ENCODE measurements around the gene ZNF263.
"Not testable (repeated sequence)": the region's sequence is repeated elsewhere in the genome, so short reads cannot be mapped to it uniquely, and the experiment has no call there.

The ZNF263 gene

GRCh38 chr16:3268294-3268693 lies 15.0 kb upstream of the ZNF263 start:
- no peak for DNase-seq (ENCODE audit: low read depth)

DNA sequence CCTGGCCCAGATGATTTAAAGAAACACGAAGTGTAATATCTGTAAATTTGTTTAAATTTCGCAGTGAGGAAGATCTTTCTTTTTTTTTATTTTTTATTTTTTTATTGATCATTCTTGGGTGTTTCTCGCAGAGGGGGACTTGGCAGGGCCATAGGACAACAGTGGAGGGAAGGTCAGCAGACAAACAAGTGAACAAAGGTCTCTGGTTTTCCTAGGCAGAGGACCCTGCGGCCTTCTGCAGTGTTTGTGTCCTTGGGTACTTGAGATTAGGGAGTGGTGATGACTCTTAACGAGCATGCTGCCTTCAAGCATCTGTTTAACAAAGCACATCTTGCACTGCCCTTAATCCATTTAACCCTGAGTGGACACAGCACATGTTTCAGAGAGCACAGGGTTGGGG lies 12.6 kb upstream of the ZNF263 start:
- DNase-seq (ENCODE audit: low read depth), result not testable (repeated sequence)

GRCh38 chr16:3271281-3271680 lies 12.0 kb upstream of the ZNF263 start:
- not testable (repeated sequence) for DNase-seq (ENCODE audit: low read depth)

GRCh38 chr16:3274490-3274889 lies 8.8 kb upstream of the ZNF263 start:
- no peak for DNase-seq (ENCODE audit: low read depth)

GRCh38 chr16:3274947-3275346 lies 8.3 kb upstream of the ZNF263 start:
- no peak for DNase-seq (ENCODE audit: low read depth)

- DNase-seq (ENCODE audit: low read depth), result no peak
Measured at GRCh38 chr16:3276679-3277078, 6.6 kb upstream of the ZNF263 start.

- DNase-seq (ENCODE audit: low read depth), result no peak
Measured at GRCh38 chr16:3281222-3281820, 2.0 kb upstream of the ZNF263 start.

- DNase-seq (ENCODE audit: low read depth), result no peak
Measured at GRCh38 chr16:3282103-3282729, 1.1 kb upstream of the ZNF263 start.

DNA sequence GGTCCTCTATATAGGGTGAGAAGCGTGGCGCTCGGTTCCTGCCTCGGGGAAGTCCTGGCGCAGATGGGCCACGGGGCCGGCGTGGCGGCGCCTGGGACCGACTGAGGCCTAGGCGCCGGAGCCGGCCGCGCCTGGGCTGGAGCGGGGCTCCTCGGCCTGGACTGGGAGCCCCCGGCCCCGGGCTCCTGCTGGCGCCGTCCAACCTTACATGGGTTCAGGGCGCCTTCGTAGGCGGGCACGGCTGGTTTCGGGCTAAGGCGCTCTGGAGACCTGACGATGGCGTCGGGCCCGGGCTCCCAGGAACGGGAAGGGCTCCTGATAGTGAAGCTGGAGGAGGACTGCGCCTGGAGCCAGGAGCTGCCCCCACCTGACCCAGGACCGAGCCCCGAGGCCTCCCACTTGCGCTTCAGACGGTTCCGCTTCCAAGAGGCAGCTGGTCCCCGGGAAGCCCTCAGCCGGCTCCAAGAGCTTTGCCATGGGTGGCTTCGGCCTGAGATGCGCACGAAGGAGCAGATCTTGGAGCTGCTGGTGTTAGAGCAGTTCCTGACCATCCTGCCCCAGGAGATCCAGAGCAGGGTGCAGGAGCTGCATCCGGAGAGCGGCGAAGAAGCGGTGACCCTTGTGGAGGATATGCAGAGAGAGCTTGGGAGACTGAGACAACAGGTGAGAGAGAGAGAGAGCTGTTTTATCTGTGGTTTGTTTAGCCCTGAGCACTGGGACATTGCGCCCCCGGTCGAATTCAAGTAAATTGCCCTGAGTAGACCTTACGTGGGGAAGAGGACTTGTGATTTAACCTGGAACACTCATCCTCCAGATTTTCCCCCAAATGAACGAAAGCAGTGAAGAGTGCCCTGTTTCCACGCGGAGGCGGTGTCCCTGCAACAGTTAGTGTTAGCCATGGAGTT lies 504 bp downstream of the ZNF263 start:
- DNase-seq (ENCODE audit: low read depth), result no peak

- no peak for DNase-seq (ENCODE audit: low read depth)
Measured at GRCh38 chr16:3285131-3285530, 1.8 kb downstream of the ZNF263 start.

DNA sequence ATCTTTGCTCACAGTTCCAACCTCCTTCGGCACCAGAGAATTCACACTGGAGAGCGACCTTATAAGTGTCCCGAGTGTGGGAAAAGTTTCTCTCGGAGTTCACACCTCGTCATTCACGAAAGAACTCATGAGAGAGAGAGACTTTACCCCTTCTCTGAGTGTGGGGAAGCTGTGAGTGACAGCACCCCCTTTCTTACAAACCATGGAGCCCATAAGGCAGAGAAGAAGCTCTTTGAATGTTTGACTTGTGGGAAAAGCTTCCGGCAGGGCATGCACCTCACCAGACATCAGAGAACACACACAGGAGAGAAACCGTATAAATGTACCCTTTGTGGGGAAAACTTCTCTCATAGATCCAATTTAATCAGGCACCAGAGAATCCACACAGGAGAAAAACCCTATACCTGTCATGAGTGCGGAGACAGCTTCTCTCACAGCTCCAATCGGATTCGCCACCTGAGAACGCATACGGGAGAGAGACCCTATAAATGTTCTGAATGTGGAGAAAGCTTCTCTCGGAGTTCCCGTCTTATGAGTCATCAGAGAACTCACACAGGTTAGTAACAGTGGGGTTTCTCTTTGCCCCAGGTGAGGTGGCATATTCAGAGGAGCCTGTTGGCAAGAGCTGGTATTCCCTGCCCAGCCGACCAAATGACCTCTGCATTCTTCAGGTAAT lies 6.8 kb downstream of the ZNF263 start:
- no peak for DNase-seq (ENCODE audit: low read depth)

DNA sequence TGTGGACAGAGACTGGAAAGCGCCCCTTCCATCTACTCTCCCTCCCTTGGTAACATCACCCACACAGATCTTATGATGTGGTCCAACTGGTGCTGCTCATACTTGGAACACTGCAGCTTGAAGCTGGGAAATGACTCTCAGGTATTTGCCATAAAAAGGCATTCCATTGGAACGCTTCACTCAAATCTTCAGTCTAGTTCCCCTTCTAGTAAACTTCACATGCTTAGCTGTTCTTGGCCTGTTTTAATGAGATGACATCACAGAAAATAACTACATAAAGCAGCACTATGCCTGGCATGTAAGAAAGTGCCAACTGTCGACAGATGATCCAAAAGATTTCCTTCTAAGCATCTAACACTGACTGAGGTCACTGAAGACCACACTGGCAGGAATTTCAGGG lies 9.3 kb downstream of the ZNF263 start:
- DNase-seq (ENCODE audit: low read depth), result no peak

DNA sequence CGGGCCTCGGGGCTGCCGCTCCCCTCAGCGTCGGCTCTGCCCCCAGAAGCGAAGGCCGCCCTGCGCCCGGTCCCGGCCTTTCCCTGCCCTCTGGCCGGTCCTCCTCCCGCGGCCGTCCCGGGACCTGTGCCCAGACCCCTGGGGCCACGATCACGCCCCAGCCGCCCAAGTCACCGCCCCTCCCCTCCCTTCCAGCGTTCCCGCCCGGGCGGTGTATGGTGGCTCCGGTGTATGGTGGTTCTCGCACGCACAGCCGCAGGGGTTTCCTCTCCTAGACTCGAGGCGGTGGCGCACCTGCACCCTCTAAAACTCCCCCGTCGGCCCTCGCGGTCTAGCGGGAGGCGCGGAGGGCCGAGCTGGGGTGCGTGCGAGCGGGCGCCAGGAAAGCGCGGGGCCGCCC lies 11.9 kb downstream of the ZNF263 start:
- DNase-seq (ENCODE audit: low read depth), result no peak

- DNase-seq (ENCODE audit: low read depth), result no peak
Measured at GRCh38 chr16:3295783-3296182, 12.5 kb downstream of the ZNF263 start.

DNA sequence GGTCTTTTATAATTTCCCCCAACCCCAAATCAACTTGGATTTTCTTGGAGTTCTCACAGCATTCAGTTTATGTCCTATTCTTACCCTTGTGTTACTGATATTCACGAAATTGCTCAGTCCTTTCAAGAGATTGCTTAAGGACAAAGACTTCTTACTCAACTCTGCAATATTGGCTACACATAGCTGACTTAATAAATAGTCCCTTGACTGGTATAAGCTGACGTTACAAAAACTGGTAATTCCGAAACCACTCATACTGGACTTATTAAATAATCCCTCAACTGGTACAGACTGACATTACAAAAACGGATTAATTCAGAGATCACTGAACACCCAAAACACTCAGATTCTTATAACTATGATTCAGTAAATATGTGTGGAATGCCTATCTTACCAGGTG lies 21.1 kb downstream of the ZNF263 start:
- no peak for DNase-seq (ENCODE audit: low read depth)

DNA sequence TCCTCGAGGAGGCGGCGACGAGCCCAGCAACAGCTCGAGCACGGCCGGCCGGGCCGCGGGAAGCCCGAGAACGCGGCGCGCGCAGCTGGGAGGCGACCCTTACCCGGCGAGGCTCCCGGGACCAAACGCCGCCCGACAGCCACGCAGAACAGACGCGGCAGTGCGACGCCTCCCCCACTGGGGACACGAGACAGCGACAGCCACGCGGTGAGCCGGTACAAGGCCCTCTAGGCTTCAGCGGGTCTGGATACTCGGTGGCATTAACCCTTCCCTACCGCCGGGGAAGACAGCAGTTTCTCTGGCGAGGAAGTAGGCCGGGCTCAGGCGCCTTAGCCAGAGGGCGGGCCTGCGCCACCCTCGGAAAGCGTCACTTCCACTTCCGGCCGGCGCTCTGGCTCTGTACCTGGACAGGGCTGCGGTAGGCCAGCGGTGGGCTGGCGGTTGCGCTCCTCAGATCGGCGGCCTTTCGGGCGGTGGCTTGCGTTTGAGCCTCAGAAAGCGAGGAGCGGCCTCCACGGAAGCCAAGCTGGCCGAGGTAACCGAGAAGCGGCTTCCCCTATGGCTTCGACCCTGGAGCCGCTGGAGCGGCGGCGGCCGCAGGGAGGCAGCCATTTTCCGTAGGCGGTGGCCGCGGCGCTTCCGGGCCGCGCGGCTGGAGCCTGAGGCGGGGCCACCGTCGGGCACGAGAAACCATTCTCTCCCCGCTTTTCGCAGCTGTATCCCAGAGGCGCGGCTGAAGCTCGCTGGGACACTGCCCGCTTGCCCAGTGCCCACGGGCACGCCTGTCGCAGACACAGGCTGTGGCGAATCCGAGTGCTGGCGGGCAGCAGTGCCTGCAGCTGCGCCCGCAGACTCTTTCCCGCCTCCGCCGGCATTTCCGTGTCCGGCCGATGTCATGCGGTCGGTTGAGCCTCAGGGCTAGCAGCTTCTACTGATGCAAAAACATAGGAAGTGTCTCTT lies 22.1 kb downstream of the ZNF263 start, which contains the start of the genes TIGD7 and ZNF75A:
TIGD7 (minus strand) TSS at position 322 of the 960 bp plus-strand sequence. CDS start 4,816 bp downstream, outside the sequence.
ZNF75A (plus strand) TSS at position 389 of the 960 bp plus-strand sequence. CDS start 2,932 bp downstream, outside the sequence.
- peak; percentile 67 for DNase-seq (ENCODE audit: low read depth)

DNA sequence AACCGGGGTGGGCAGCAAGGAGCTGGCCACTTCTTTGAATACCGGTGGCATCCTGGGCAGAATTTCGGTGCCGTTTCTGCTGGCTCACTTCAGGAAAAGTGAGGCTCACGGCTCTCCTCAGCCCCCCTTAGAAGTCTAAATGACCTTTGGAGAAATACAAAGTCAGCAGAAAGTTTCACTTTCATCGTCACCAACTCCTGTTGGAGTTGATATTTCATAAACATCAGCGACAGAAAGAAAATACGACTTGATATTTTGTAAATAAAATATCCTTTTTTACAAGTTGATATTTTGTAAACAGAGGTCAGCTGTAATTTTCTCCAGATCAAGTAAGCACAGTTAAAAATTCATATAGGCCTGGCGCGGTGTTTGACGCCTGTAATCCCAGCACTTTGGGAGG lies 22.8 kb downstream of the ZNF263 start:
- DNase-seq (ENCODE audit: low read depth), result no peak

GRCh38 chr16:3311496-3311895 lies 28.2 kb downstream of the ZNF263 start:
- DNase-seq (ENCODE audit: low read depth), result no peak

DNA sequence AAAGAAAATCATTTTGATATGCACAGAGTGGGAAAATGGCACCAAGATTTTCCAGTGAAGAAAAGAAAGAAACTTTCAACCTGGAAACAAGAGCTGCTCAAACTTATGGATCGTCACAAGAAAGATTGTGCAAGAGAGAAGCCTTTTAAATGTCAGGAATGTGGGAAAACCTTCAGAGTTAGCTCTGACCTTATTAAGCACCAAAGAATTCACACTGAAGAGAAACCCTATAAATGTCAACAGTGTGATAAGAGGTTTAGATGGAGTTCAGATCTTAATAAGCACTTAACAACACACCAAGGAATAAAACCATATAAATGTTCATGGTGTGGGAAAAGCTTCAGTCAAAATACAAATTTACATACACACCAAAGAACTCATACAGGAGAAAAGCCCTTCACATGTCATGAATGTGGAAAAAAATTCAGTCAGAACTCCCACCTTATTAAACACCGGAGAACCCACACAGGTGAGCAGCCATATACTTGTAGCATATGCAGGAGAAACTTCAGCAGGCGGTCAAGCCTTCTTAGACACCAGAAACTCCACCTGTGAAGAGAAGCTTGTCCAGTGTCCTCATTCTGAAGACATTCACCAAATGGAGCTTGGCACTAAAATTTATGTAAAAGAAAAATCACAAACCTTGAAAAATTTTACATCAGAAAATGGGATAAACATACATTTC lies 34.2 kb downstream of the ZNF263 start:
- DNase-seq (ENCODE audit: low read depth), result no peak

DNA sequence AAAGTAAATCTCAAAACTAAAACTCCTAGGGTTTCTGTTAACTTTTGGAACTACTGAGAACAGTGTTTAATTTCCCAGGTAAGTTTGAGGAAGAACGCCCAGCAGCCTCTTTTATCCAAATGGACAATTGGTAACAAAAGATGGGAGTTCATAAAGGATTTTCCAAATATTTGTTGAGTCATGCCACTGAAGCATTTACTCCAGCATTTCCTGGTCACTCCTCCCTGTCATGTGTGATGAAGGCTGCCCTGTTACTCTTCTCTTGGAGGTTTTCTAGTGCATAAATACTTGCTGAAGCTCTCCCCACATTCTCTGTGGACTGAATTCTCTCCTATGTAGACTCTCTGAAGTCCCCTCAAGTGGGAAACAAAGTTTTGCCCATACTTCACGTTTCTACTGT lies 38.5 kb downstream of the ZNF263 start:
- no peak for DNase-seq (ENCODE audit: low read depth)
